NCI-H1092 treated with DMSO at 0.1 percent for 48 hours (cell line): ENCODE results near the gene ATAD1.
"Not testable (repeated sequence)": the region's sequence is repeated elsewhere in the genome, so short reads cannot be mapped to it uniquely, and the experiment has no call there.

ENCODE experiments used
- DNase-seq: peaks from one replicate; lab custom pipeline; 2025; lab: John Stamatoyannopoulos, UW

Gene ATAD1

GRCh38 chr10:87753995-87754866 lies 63.8 kb downstream of the ATAD1 start:
- no peak for DNase-seq

- DNase-seq, result no peak
These were observed 65.5 kb downstream of the ATAD1 start for GRCh38 chr10:87752566-87752965.

- DNase-seq, result no peak
These were observed 66.8 kb downstream of the ATAD1 start for GRCh38 chr10:87751274-87751673.

- no peak for DNase-seq
These were observed 67.2 kb downstream of the ATAD1 start for GRCh38 chr10:87750817-87751216.

GRCh38 chr10:87750001-87750671 lies 67.9 kb downstream of the ATAD1 start:
- DNase-seq, result no peak

GRCh38 chr10:87748244-87748643 lies 69.8 kb downstream of the ATAD1 start:
- not testable (repeated sequence) for DNase-seq

- no peak for DNase-seq
These were observed 71.1 kb downstream of the ATAD1 start for GRCh38 chr10:87746911-87747310.

- DNase-seq, result no peak
These were observed 73.4 kb downstream of the ATAD1 start for GRCh38 chr10:87744606-87745005.

GRCh38 chr10:87742992-87743610 lies 74.9 kb downstream of the ATAD1 start:
- DNase-seq, result not testable (repeated sequence)

- DNase-seq, result no peak
These were observed 77.8 kb downstream of the ATAD1 start for GRCh38 chr10:87740254-87740655.

- no peak for DNase-seq
These were observed 78.3 kb downstream of the ATAD1 start for GRCh38 chr10:87739703-87740102.

- DNase-seq, result not testable (repeated sequence)
These were observed 79.8 kb downstream of the ATAD1 start for GRCh38 chr10:87738253-87738652.

GRCh38 chr10:87734987-87735827 lies 82.8 kb downstream of the ATAD1 start:
- DNase-seq, result peak; percentile 52

- no peak for DNase-seq
These were observed 84.9 kb downstream of the ATAD1 start for GRCh38 chr10:87733081-87733480.

- DNase-seq, result no peak
These were observed 88.1 kb downstream of the ATAD1 start for GRCh38 chr10:87729940-87730339.

GRCh38 chr10:87724789-87725188 lies 93.2 kb downstream of the ATAD1 start:
- no peak for DNase-seq

GRCh38 chr10:87723500-87723899 lies 94.5 kb downstream of the ATAD1 start:
- no peak for DNase-seq

GRCh38 chr10:87722716-87723115 lies 95.3 kb downstream of the ATAD1 start:
- no peak for DNase-seq

- no peak for DNase-seq
These were observed 96.2 kb downstream of the ATAD1 start for GRCh38 chr10:87721781-87722180.

GRCh38 chr10:87720665-87721064 lies 97.4 kb downstream of the ATAD1 start:
- no peak for DNase-seq

- DNase-seq, result no peak
These were observed 101.7 kb downstream of the ATAD1 start for GRCh38 chr10:87716348-87716670.
